ENCODE measurements around the gene BMERB1.
"Not testable (repeated sequence)": the region's sequence is repeated elsewhere in the genome, so short reads cannot be mapped to it uniquely, and the experiment has no call there.

BMERB1 gene

DNA sequence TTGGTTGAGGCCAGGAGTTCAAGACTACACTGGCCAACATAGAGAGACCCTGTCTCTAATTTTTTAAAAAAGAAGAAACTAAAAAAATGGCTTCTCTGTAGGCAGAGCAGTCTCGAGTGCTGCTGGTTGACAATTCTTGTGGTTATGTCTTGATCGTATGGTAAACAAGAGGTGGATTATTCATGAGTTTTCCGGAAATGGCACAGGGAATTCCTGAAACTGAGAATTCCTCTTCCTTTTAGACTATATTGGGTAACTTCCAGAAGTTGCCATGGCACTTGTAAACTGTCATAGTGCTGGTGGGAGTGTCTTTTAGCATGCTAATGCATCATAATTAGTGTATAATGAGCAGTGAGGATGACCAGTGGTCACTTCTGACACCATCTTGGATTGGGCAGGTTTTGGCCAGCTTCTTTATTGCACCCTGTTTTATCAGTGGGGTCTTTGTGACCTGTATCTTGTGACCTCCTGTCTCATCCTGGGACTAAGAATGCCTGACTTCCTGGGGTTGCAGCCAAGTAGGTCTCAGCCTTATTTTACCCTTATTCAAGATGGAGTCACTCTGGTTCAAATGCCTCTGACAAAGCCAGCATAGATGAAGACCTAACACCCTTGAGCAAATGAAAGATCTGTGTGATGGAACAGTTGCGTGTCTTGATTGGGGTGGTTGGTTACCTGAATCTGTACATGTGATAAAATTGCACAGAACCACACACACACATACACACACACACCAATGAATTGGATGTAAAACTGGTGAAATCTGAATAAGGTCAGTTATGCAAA, 30.2 kb downstream of the BMERB1 start:
- DNase-seq = no peak

DNA sequence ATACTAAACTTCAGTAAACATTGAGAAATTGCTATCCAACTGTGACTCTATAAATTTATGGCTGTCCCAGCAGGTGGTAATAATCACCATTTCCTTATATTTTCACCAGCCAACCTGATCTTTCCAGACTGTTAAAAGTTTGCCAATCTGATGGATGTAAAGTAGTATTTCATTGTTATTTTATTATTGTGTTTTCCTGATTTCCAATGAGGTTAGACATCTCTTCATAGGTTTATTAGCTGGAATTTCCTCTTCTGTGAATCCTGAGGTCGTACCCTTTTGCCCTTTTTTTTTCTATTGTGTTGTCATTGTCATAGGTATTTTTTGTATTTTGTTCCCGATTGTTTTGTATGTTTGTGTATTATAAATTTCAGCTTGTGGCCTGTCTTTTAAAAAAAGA, 31.7 kb downstream of the BMERB1 start:
- no peak for DNase-seq

DNA sequence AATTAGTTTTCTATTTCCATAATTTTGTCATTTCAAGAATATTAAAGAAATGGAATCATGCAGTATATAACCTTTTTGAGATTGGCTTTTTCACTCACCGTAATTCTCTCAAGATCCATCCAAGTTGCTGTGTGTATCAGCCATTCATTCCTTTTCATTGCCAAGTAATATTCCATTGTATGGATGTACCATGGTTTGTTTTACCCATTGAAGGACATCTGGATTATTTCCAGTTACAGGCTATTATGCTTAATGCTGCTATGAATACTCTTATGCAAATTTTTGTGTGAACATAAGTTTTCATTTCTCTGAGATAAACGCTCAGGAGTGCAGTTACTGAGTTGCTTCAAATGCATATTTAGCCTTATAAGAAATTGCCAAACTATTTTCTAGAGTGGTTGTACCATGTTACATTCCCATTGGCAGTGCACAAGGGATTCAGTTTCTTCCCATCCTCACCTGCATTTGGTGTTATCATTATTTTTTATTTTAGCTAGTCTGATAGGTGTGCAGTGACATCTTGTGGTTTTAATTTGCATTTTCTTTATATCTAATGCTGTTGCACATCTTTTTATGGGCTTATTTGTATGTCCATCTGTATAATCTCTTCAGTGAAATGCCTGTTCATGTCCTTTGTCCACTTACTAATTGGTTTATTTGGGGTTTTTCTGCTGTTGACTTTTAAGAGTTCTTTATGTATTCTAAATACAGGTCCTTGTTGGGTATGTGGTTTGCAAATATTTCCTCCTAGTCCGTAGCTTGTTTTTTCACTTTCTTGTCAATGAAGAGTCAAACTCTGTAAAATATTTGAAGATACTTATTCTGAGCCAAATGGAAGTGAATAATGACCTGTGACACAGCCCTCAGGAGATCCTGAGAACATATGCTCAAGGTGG, 32.7 kb downstream of the BMERB1 start:
- DNase-seq = no peak

DNA sequence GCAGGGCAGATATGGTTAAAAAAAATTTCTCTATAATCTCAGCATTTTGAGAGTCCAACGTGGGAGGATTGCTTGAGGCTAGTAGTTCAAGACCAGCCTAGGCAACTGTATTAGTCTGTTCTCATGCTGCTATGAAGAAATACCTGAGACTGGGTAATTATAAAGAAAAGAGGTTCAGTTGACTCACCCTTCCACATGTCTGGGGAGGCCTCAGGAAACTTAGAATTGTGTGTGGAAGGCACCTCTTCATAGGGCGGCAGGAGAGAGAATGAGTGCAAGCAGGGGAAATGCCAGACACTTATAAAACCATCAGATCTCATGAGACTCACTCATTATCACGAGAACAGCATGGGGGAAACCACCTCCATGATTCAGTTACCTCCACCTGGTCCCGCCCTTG, 42.6 kb downstream of the BMERB1 start:
- not testable (repeated sequence) for DNase-seq

DNA sequence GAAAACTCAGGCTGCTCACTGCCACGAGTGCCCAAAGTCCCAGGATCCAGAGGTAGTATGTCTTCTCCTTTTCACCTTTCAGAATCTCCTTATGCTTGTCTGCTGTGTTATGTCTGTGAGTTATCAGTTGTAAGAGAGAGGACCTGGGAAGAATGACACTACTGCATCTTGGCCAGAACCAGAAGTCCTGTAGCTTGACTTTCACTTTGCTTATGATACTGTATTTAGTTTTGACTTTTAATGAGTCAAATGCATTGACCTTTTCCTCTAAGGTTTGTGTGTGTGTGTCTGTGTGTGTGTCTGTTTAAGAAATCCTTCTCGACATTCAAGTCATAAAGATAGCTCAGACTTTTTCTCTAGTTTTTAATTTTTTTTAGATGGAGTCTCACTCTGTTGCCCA, 43.4 kb downstream of the BMERB1 start:
- DNase-seq = no peak

DNA sequence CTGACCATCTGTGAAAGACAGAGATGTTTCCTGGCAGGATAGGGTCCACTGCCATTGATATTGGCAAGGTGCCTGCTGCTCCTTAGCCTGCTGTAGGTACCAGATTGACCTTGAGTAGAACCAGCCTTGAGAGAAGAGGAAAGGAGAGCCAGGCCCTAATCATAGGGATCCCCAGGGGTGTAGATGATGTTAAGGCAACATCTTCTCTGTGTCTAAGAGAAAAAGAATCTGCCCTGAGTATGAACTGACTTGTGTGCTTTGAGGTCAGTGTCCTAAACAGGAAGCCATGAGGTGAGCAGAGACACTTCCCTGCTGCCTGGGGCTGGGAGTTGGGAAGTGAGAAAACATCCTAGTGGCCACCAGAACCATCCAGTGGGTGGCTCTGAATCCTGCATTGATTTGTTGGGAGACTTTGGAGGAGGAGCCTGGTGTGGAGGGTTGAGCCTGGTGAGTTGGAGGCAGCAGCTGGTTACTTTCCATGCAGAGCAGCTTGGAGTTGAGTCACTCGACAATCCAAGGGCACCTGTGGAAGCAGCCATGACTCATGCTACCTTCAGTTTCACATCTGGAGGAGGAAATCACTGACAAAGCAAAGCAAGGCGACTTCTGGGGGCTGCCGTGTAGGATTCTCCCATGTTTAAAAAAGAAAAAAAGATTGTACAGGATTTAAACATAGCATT, 47.8 kb downstream of the BMERB1 start:
- no peak for DNase-seq

DNA sequence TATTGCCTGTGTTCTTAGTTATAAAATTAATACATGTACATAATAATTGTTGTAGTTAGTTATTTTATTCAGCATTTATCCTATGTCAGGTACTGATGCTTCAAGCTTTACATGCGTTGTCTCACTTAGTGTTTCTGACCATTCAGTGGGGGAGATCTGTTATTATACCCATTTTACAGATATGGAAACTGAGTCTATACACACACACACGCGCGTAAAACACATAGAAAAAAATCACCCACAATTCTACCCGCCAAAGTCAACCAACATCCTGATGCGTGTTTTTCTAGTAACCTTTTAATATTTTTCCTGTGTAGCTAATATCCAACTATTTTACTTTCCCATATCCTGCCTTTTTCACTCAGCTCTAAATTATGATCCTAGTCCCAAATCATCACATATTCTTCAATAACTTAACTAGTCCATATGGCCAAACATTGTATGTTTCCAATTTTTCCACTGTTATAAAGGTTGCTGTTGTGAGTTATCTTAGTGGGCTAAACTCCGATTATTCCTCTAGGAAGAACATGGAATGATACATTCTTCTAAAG, 48.4 kb downstream of the BMERB1 start:
- DNase-seq = no peak

DNA sequence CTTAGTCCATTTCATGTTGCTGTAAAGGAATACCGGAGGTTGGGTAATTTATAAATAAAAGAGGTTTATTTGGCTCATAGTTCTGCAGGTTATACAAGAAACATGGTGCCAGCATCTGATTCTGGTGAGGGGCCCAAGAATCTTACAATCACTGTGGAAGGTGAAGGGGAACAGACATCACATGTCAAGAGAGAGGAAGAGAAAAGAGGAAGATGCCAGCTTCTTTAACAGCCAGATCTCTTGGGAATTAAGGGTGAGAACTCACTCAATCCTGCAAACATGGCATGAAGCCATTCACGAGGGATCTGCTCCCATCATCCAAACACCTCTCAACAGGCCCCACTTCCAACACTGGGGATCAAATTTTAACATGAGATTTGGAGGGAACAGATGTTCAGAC, 49.5 kb downstream of the BMERB1 start:
- no peak for DNase-seq

DNA sequence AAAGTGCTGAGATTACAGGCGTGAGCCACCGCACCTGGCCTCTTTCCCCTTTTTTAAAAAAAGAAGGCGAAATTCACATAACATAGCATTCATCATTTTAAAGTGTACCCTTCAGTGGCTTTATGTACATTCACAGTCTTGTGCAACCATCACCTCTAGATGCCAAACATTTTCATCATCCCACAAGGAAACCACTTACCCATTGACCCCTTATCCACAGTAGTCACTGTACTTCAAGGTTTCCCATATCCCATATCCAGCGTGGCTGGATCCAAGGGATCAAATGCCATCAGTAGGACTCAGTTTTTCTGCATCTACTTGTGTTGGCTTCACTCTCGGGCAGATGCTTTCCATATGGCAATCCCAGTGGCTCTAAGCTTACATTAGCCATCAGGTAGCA, 50.3 kb downstream of the BMERB1 start:
- no peak for DNase-seq

DNA sequence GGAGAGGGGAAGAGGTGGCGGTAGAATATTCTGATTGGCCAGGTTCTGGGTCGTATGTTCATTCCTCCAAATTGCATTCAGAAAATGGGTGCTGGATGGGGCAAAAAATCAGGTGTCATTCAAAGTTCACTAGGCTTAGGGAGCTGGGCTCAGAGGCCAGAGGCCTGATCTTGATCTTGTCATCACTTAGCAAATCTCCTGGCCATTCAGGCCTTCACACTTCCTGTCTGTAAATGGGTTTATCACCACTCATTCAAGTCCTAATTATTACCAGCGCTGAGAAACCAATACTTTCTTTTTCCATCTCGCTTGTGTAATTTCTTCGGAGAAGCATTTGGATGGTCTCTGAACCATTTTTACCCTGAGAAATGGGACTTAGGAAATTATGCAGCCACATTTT, 50.8 kb downstream of the BMERB1 start:
- no peak for DNase-seq

DNA sequence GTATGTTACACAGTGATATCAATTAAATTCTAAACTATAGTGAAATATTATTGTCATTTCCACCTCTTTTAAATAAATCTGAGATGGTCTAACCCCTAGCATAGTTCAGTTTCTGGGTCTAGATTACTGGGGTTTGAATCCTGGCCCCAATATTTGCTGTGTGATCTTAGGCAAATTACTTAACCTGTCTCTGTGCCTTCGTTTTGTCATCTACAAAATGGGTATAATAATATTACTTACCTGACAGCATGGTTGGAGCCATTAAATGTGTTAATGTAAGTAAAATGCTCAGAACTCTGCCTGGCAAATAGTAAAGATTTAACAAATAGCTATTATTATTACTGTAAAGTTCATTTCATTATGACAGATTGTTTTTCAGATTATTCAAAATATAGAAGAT, 52.3 kb downstream of the BMERB1 start:
- DNase-seq = no peak

DNA sequence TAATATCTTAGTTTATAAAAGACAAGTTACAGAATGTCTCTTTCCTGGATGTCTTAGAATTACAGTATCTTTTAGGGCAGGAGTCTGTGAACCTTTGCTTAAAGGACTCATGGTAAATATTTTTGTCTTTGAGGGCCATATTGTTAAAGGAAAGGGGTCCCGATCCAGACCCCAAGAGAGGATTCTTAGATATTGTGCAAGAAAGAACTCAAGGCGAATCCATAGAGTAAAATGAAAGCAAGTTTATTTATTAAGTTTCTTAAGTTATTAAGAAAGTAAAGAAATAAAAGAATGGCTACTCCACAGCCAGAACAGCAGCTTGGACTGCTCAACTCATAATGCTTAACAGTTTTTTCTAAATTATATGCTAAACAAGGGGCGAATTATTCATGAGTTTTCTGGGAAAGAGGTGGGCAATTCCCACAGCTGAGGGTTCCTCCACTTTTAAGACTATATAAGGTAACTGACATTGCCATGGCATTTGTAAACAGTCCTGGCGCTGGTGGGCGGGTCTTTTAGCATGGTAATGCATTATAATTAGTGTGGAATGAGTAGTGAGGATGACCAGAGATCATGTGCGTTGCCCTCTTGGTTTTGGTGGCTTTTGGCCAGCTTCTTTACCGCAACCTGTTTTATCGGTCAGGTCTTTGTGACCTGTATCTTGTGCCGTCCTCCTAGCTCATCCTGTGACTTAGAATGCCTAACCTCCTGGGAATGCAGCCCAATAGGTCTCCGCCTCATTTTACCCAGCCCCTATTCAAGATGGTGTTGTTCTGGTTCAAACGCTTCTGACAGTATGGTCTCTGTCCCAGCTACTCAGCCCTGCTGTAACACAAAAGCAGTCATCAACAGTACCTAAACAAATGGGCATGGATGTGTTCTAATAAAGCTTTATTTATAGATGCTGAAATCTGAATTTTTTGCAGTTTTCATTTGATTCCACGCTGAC, 53.2 kb downstream of the BMERB1 start:
- no peak for DNase-seq

DNA sequence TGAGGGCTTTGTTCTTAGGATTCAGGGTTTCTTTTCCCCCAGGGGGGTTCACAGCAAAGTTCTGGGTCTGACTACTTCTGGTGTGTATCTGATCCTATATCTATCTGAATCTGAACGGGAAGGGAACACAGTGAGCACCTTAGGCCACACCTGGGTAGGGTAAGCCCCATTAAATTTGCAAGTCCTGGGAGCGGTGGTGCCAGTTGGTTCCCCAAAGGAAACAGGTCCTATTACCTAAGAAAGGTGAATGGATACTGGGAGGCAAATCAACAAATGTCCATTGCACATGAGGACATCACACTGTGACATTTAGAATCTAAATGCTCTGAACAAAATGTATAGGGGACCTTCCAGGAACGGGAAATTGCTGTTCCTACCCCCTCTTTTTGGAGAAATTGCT, 54.6 kb downstream of the BMERB1 start:
- no peak for DNase-seq

DNA sequence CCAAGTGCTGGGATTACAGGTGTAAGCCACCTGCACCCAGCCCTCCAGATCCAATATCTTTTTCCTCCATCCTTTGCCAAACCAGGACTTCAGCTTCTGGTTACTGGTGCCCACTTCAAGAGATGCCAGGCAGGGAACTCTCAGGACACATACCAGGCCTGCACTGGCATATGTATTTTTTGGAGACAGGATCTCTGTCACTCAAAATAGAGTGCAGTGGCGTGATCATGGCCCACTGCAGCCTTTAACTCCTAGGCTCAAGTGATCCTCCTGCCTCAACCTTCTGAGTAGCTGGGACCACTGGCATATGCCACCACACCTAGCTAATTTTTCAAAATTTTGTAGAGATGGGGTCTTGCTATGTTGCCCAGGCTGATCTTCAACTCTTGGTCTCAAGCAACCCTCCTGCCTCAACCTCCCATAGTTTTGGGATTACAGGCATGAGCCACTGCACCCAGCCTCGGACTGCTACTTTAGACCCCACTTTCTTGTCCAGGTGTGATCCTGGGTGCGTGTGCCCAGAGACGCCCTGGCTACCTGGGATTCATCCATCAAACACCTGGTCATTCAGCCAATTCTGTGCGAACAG, 55.8 kb downstream of the BMERB1 start:
- DNase-seq = no peak

DNA sequence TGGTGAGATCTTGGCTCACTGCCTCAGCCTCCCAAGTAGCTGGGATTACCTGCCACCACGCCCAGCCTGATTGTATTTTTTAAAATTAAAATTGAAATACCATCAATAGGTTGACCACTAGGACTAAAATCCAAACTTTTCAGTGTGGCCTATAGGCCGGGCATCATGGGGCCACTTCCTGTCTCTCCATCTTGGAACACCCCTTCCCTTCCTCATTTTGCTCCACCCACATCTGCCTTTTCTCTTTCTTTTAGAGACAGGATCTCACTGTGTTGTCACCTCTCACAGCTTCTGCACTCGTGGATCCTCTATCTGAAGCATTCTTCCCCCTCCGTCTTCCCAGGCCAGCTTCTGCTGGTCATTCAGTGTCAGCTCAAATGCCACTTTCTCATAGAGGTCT, 57.0 kb downstream of the BMERB1 start:
- no peak for DNase-seq

DNA sequence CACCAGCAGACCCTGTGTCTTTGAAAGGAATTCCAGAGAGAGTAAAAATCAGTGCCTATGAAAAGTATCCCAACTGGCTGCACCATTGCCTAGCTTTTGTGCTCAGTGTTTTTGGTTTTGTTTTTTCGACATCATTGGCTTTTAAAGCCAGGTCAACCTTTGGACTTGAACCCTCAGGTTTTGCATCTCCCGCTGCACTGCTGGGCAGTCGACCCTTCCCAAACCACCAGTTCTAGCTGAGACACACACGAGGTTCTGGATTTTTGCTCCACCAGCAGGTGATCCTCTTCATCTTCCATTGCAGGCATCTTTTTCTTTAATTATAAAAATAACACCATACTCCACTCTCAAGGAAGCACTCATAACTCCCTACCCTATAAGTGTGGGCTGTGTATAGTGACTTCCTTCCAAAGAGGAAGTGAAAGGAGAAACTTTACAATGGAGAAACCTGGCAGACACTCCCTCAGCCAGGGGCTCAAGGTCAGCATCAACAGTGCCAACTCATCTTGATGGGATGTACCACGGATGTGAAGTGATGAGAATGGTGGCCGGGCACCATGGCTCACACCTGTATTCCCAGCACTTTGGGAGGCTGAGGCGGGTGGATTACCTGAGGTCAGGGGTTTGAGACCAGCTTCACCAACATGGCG, 57.8 kb downstream of the BMERB1 start:
- DNase-seq = no peak

DNA sequence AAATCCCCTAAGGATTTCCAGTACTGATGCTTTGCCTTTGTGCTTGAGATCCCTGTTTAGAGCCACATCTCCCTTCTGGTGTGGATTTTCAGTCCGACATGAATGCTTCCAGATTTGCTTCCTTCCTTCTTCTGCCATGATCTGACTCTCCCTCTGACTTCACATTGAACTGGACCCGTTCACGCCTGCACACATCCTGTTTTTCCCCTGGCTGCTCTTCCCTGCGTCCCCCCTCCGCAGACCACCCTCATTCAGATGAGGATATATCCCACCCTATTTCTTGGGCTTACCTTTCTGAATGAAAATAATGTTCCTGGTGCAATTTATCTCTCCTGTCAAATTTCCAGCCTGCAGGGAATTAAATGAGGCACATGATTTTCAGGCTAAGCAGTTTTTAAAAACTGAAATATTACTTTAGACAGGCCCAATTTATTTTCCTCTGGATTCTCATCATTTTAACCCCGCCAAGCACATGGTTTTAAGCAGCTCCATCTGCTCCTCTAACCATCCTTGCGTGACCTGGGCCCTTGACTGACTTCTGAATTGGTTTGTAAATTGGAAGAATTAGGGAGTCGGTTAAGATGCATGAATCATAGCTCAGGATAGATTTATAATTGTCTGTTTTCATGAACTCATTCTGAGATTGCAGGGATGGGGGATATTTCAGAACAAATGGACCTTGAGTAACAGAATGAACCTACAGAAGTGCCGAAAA, 59.2 kb downstream of the BMERB1 start:
- DNase-seq = no peak

DNA sequence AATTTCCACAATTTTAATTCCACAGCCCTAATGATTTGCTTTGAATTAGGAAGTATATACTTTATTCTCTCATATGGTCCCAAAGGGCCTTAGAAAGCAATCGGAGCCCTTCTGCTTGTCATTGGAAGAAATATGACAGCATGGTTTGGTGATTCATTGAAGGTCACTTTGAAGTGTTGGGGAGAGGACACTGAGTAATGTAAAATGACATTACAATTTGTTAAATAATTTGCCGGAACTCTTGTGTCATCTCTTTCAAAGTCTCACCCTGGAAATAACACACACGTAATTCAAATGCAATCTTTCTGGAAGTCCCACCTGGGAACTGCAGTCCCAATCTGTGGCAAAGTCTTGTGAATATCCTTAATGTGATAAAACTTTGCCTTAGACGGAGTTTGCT, 59.8 kb downstream of the BMERB1 start:
- no peak for DNase-seq

DNA sequence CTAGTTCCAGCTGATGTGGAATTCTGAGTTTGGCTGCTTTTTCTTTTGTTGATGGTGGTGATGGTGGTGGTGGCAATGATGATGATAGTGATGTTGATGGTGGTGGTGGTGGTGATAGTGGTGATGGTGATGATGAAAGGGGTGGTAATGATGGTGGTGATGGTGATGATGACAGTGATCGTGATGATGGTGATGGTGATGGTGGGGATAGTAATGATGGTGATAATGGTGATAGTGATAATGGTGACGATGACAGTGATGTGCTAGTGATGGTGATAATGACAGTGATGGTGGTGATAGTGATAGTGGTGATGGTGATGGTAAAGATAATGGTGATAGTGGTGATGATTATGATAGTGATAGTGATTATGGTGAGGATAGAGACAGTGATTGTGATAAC, 61.5 kb downstream of the BMERB1 start:
- DNase-seq = no peak

DNA sequence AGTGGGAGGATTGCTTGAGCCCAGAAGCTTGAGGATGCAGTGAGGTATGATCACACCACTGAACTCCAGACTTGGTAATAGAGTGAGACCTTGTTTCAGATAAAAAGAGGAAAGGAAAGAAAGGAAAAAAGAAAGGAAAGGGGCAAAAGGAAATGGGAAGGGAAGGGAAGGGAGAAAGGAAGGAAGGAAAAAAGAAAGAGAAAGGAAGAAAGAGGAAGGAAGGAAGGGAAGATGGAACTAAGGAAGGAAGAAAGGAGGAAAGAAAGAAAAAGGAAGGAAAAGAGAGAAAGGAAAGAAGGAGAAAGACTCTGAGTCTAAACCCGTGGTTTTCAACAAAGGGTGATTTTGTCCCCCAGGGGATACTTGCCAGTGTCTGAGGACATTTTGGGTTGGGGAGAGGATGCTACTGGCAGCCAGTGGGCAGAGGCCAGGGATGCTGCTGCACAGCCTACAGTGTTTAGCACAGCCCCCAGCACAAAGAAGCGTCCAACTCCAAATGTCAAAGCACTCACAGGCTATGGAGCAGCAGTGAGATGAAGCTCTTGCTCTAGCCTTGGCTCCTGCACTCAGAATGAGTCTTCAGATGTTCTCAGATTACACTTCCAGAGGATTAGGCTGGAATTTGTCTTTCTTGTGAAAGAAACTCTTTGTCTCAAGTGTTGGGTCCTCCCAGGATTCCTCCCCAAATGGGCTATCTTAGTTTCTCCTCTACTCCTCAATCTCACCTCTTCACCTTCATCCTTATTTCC, 64.2 kb downstream of the BMERB1 start:
- DNase-seq = no peak

All from hippocampal formation (tissue), 2 donors.